K562 (cell line): Measurements from ENCODE around the gene UBXN6. TPM values are rescaled to one million over a fixed set of nuclear protein-coding genes. Genes with fewer than 3 reads are reported as not detected.

Experiments used
- EP400 ChIP-seq: fragments of 450-650 bp; IDR thresholded peaks from 2 replicates; pipeline ENCODE4 v1.6.1; 2017; ENCODE audit warnings: antibody characterized with exemption, mild to moderate bottlenecking, moderate library complexity
- FOS ChIP-seq: IDR thresholded peaks from 3 replicates; pipeline ENCODE4 v1.6.1; 2011; ENCODE audit not compliant: insufficient read length; ENCODE audit errors: extremely low read depth
- GTF2A2 ChIP-seq: IDR thresholded peaks from 2 replicates; pipeline ENCODE4 v1.6.1; 2016; ENCODE audit warnings: mild to moderate bottlenecking, missing genetic modification characterization, missing compliant biosample characterization
- HDAC1 ChIP-seq, 2 experiments: fragments of 450-650 bp; IDR thresholded peaks; 2 replicates each; pipeline ENCODE4 v1.6.1; 2016 to 2017; ENCODE audit warnings: inconsistent platforms in 1 of 2, mild to moderate bottlenecking in 1 of 2, moderate library complexity in 1 of 2
- KDM2B ChIP-seq: fragments of 250-450 bp; sonication (Bioruptor Pico); IDR thresholded peaks from 2 replicates; pipeline ENCODE4 v1.8.0; 2021; ENCODE audit warnings: mild to moderate bottlenecking, moderate library complexity
- MAFG ChIP-seq: fragments of 450-650 bp; conservative IDR thresholded peaks from 2 replicates; pipeline ENCODE4 v1.6.1; 2016; ENCODE audit warnings: missing genetic modification characterization, missing compliant biosample characterization
- RAD51 ChIP-seq: fragments of 450-650 bp; IDR thresholded peaks from 2 replicates; pipeline ENCODE4 v1.7.1; 2016; ENCODE audit warnings: low read depth, mild to moderate bottlenecking, borderline replicate concordance
- polyA plus RNA-seq, 8 experiments: library from polyadenylated mRNA; depleted of rRNA in 4 of 8; stranded (reverse) in 5 of 8; unstranded in 3 of 8; fragments of >200 nt; fragmentation: Nextera tagmentation in 2 of 8; fragmentation: Illumina TruSeq in 1 of 8; extraction: Ambion mirVana in 2 of 8; extraction: Trizol in 1 of 8; gene quantifications; 2 replicates each; pipeline versions ENCODE4 v1.2.1 to v1.2.3, GENCODE V29; 2011 to 2014; ENCODE audit warnings: inconsistent platforms in 1 of 8, missing spikeins in 1 of 8
- total RNA-seq, 7 experiments: library from RNA; depleted of rRNA in 6 of 7; stranded (reverse); fragments of >200 nt in 6 of 7; fragmentation: Illumina TruSeq in 2 of 7; extraction: Trizol in 2 of 7; gene quantifications; 2 replicates each; pipeline versions ENCODE4 v1.2.1 to v1.2.3, GENCODE V29; 2011 to 2021; ENCODE audit warnings: low replicate concordance in 1 of 7
- TF ChIP-seq, protein P1 (sequence below): fragments of 250-450 bp; sonication (Bioruptor Pico); IDR thresholded peaks from 2 replicates; pipeline ENCODE4 v1.8.0; 2022; ENCODE audit warnings: moderate library complexity, mild to moderate bottlenecking, inconsistent platforms
- TF ChIP-seq, protein P2 (sequence below): fragments of 450-650 bp; IDR thresholded peaks from 2 replicates; pipeline ENCODE4 v1.7.0; 2016; ENCODE audit warnings: borderline replicate concordance
- TF ChIP-seq, protein P3 (sequence below), 2 experiments: IDR thresholded peaks in 1 of 2; conservative IDR thresholded peaks in 1 of 2; 2 replicates each; pipeline ENCODE4 v1.6.1; 2016; ENCODE audit warnings: low read depth in 2 of 2, mild to moderate bottlenecking in 1 of 2, missing compliant biosample characterization in 1 of 2, missing genetic modification characterization in 1 of 2, moderate library complexity in 1 of 2
- TF ChIP-seq, protein P4 (sequence below): fragments of 250-450 bp; sonication (Bioruptor Pico); IDR thresholded peaks from 2 replicates; pipeline ENCODE4 v1.9.0; 2021; ENCODE audit warnings: mild to moderate bottlenecking, inconsistent platforms
- TF ChIP-seq, protein P5 (sequence below): sonication (generic); formaldehyde crosslinking; IDR thresholded peaks from 2 replicates; pipeline ENCODE4 v1.8.0; 2022; ENCODE audit warnings: missing genetic modification reagents, mild to moderate bottlenecking, borderline replicate concordance
- TF ChIP-seq, protein P6 (sequence below): sonication (generic); formaldehyde crosslinking; IDR thresholded peaks from 2 replicates; pipeline ENCODE4 v1.5.0; 2020; ENCODE audit warnings: missing genetic modification reagents

Gene UBXN6
- total and polyA plus RNA-seq, 9 of the 15 experiments (the other 6 are each of a cell fraction or from before 2014, with no cell fraction given), result 0.48 to 90.2 (median 29.5) TPM

DNA sequence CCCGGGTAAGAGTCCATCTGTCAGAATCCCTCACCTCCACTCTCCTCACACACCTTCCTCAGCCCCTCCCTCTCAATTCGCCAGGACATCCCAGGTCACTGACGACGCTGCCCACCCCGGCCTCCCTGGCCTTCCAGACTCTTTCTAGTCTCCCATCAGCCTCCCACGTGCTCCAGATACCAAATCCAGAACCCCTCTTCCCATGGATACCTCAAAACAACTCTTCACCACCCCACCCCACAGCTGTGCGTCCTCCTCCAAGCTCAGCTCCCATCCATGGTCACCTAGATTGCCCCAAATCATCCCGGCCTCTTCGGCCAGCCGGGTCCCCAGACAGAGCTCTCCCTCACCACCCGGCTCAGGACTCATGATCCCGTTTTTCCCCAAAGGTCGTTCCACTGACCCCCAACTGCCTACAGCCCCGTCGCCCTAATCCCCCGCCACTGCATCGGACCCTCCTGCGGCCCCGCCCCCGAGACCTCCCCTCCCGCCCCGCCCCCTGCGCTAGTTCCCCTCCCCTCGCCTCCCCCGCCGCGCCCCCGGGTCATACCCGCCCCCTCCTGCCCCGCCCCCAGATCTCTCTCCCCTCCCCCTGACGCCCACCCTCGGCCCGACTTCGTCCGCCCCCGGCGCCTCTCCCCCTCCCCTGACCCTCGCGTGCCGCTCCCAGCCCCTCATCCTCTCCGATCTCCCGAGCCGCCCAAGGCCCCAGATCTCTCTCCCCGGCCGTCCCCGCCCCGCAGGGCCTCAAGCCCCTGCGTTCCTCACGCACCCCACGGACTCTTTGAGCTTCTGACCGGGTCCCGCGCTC, 546 bp downstream of the UBXN6 start (continued):
- TF ChIP-seq, protein P1, sequence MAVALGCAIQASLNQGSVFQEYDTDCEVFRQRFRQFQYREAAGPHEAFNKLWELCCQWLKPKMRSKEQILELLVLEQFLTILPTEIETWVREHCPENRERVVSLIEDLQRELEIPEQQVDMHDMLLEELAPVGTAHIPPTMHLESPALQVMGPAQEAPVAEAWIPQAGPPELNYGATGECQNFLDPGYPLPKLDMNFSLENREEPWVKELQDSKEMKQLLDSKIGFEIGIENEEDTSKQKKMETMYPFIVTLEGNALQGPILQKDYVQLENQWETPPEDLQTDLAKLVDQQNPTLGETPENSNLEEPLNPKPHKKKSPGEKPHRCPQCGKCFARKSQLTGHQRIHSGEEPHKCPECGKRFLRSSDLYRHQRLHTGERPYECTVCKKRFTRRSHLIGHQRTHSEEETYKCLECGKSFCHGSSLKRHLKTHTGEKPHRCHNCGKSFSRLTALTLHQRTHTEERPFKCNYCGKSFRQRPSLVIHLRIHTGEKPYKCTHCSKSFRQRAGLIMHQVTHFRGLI, result no peak
- no peak for TF ChIP-seq MAFG (tag)
- TF ChIP-seq, protein P2, sequence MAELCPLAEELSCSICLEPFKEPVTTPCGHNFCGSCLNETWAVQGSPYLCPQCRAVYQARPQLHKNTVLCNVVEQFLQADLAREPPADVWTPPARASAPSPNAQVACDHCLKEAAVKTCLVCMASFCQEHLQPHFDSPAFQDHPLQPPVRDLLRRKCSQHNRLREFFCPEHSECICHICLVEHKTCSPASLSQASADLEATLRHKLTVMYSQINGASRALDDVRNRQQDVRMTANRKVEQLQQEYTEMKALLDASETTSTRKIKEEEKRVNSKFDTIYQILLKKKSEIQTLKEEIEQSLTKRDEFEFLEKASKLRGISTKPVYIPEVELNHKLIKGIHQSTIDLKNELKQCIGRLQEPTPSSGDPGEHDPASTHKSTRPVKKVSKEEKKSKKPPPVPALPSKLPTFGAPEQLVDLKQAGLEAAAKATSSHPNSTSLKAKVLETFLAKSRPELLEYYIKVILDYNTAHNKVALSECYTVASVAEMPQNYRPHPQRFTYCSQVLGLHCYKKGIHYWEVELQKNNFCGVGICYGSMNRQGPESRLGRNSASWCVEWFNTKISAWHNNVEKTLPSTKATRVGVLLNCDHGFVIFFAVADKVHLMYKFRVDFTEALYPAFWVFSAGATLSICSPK, result no peak; the same call in 1 of the 2 replicates
- TF ChIP-seq, protein P3, sequence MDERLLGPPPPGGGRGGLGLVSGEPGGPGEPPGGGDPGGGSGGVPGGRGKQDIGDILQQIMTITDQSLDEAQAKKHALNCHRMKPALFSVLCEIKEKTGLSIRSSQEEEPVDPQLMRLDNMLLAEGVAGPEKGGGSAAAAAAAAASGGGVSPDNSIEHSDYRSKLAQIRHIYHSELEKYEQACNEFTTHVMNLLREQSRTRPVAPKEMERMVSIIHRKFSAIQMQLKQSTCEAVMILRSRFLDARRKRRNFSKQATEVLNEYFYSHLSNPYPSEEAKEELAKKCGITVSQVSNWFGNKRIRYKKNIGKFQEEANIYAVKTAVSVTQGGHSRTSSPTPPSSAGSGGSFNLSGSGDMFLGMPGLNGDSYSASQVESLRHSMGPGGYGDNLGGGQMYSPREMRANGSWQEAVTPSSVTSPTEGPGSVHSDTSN (CRISPR knock-in tag; IDR thresholded peaks at IDR 0.05; ENCODE audit: low read depth), result no peak
- TF ChIP-seq, protein P3 (tag; conservative IDR thresholded peaks at IDR 0.05; ENCODE audit: low read depth), result no peak
- TF ChIP-seq HDAC1 (IDR thresholded peaks at IDR 0.05), result peak in 1 of 2 experiments; percentile 51; a peak in 2 of 4 replicates
- peak; percentile 14; the same call in 1 of the 2 replicates for TF ChIP-seq EP400
- TF ChIP-seq, protein P4, sequence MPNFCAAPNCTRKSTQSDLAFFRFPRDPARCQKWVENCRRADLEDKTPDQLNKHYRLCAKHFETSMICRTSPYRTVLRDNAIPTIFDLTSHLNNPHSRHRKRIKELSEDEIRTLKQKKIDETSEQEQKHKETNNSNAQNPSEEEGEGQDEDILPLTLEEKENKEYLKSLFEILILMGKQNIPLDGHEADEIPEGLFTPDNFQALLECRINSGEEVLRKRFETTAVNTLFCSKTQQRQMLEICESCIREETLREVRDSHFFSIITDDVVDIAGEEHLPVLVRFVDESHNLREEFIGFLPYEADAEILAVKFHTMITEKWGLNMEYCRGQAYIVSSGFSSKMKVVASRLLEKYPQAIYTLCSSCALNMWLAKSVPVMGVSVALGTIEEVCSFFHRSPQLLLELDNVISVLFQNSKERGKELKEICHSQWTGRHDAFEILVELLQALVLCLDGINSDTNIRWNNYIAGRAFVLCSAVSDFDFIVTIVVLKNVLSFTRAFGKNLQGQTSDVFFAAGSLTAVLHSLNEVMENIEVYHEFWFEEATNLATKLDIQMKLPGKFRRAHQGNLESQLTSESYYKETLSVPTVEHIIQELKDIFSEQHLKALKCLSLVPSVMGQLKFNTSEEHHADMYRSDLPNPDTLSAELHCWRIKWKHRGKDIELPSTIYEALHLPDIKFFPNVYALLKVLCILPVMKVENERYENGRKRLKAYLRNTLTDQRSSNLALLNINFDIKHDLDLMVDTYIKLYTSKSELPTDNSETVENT (CRISPR knock-in tag), result no peak
- TF ChIP-seq, protein P5, sequence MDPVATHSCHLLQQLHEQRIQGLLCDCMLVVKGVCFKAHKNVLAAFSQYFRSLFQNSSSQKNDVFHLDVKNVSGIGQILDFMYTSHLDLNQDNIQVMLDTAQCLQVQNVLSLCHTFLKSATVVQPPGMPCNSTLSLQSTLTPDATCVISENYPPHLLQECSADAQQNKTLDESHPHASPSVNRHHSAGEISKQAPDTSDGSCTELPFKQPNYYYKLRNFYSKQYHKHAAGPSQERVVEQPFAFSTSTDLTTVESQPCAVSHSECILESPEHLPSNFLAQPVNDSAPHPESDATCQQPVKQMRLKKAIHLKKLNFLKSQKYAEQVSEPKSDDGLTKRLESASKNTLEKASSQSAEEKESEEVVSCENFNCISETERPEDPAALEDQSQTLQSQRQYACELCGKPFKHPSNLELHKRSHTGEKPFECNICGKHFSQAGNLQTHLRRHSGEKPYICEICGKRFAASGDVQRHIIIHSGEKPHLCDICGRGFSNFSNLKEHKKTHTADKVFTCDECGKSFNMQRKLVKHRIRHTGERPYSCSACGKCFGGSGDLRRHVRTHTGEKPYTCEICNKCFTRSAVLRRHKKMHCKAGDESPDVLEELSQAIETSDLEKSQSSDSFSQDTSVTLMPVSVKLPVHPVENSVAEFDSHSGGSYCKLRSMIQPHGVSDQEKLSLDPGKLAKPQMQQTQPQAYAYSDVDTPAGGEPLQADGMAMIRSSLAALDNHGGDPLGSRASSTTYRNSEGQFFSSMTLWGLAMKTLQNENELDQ, result no peak
- no peak for TF ChIP-seq KDM2B (CRISPR knock-in tag)
- no peak for TF ChIP-seq RAD51
- TF ChIP-seq GTF2A2 (tag), result no peak
- TF ChIP-seq FOS, result no peak
- TF ChIP-seq, protein P6, sequence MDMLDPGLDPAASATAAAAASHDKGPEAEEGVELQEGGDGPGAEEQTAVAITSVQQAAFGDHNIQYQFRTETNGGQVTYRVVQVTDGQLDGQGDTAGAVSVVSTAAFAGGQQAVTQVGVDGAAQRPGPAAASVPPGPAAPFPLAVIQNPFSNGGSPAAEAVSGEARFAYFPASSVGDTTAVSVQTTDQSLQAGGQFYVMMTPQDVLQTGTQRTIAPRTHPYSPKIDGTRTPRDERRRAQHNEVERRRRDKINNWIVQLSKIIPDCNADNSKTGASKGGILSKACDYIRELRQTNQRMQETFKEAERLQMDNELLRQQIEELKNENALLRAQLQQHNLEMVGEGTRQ (CRISPR knock-in tag), result no peak
